Measurements from ENCODE around the gene CFAP99. TPM values are rescaled to one million over a fixed set of nuclear protein-coding genes. Genes with fewer than 3 reads are reported as not detected.

CFAP99 gene
- total and polyA plus RNA-seq, 2 of the 8 experiments (the other 6 are each of a cell fraction or from before 2014, with no cell fraction given): not detected

- ChIA-PET CTCF (ENCODE audit: partially characterized antibody) (interaction anchor here (0.6 to 1.0 kb wide), 2 partner anchors 33 to 526 kb away, joined by 3 read pairs; no protein-coding TSS in a partner anchor), POLR2A (ENCODE audit: partially characterized antibody) (interaction anchor here (1.0 kb wide), 1 partner anchor 25 kb away, joined by 3 read pairs; no protein-coding TSS in a partner anchor)
- peaks cover 0 to 20% of the 10 kb centered on the region in 2 experiments; a peak in 2 of 4 replicates for H3K79me2 ChIP-seq (ENCODE audit: control insufficient read depth in 1 of 2, insufficient read depth in 2 of 2, low read length in 2 of 2)
- no peaks in the 10 kb centered on the region for H3K9me3 ChIP-seq (ENCODE audit: insufficient read depth in 2 of 2, low read depth in 1 of 2, low read length in 1 of 2)
- no peak overlapping the region for H2AK5ac ChIP-seq (ENCODE audit: low read depth, low read length)
- H3K4ac ChIP-seq (replicated peaks; ENCODE audit: insufficient read length, low read depth, low read length): no peak overlapping the region
- H3K4me1 ChIP-seq (replicated peaks in 1 of 4; ENCODE audit: control insufficient read depth in 3 of 4, insufficient read depth in 4 of 4, low read length in 3 of 4): no peaks in the 10 kb centered on the region
- no peak overlapping the region for H2BK120ac ChIP-seq (replicated peaks; ENCODE audit: low read depth, low read length)
- H3K36me3 ChIP-seq (ENCODE audit: control insufficient read depth in 2 of 4, insufficient read depth in 4 of 4, low read length in 3 of 4): peaks cover 26 to 81% (median 54%) of the 10 kb centered on the region in 4 experiments
- no peak overlapping the region for H3K14ac ChIP-seq (ENCODE audit: insufficient read length)
- no peak overlapping the region for H2BK20ac ChIP-seq (ENCODE audit: low read length)
- no peak overlapping the region for H3K18ac ChIP-seq (ENCODE audit: extremely low read depth, low read length)
- H3K23ac ChIP-seq (ENCODE audit: insufficient read length): no peak overlapping the region
- no peaks in the 10 kb centered on the region for H3K23me2 ChIP-seq (ENCODE audit: low read depth, low read length)
- 94% methylated on average over 13 of the region's 13 CpGs; no CpG with 5 or more reads in 1 of the 2 experiments for WGBS, 2 experiments (ENCODE audit: extremely low coverage in 1 of 2, insufficient coverage in 1 of 2, insufficient read length in 1 of 2, insufficient replicate concordance in 2 of 2, low coverage in 1 of 2, low lambda C conversion rate in 2 of 2, missing lambda C conversion rate in 1 of 2)
- DNase-seq (ENCODE audit: low read depth in 1 of 2, low spot score in 2 of 2): no peak
- peak overlapping the region; percentile 52; the same call in 1 of the 2 replicates for H4K8ac ChIP-seq (ENCODE audit: extremely low read depth, insufficient read depth, low read length)
- H2AFZ ChIP-seq (ENCODE audit: low read length): no peak overlapping the region
- no peak overlapping the region for H3K27ac ChIP-seq (ENCODE audit: low read depth, low read length)
- no peak overlapping the region for H2BK12ac ChIP-seq (ENCODE audit: low read depth, low read length)
- H3K79me1 ChIP-seq (ENCODE audit: low read depth, low read length): peaks cover 17% of the 10 kb centered on the region
- H4K20me1 ChIP-seq (replicated peaks in 1 of 2; ENCODE audit: control insufficient read depth in 1 of 2, insufficient read depth in 2 of 2, low read length in 2 of 2): peaks cover 11 to 15% of the 10 kb centered on the region in 2 experiments
- no peak overlapping the region for H4K91ac ChIP-seq (replicated peaks; ENCODE audit: insufficient read length, low read length)
- H3K56ac ChIP-seq (replicated peaks; ENCODE audit: insufficient read length, low read depth, low read length): no peak overlapping the region
- H3K4me2 ChIP-seq (ENCODE audit: insufficient read depth in 1 of 2, low read depth in 2 of 2, low read length in 2 of 2): no peak overlapping the region
- FAIRE-seq: no peak
- no peak overlapping the region for H3K4me3 ChIP-seq (ENCODE audit: extremely low read depth in 1 of 4, insufficient read depth in 2 of 4, low read depth in 3 of 4, low read length in 4 of 4)
- H3K27me3 ChIP-seq (replicated peaks in 1 of 4; ENCODE audit: control insufficient read depth in 3 of 4, extremely low read depth in 1 of 4, insufficient read depth in 3 of 4, low read length in 3 of 4): no peaks in the 10 kb centered on the region
- no peak overlapping the region for H3K9ac ChIP-seq (replicated peaks in 1 of 4; ENCODE audit: extremely low read depth in 1 of 4, low read depth in 3 of 4, low read length in 3 of 4)
- no peak overlapping the region for H4K5ac ChIP-seq (ENCODE audit: insufficient read length, low read depth, low read length)
- no peak overlapping the region for H2BK15ac ChIP-seq (ENCODE audit: low read length)
- H2BK5ac ChIP-seq (ENCODE audit: low read depth, low read length): no peak overlapping the region
- TF ChIP-seq CTBP2 (IDR thresholded peaks at IDR 0.05; ENCODE audit: borderline replicate concordance, insufficient read depth, insufficient read length, low read length) (no peak), KDM5A (IDR thresholded peaks at IDR 0.05; ENCODE audit: low read length) (no peak), YY1 (IDR thresholded peaks at IDR 0.05; ENCODE audit: low read depth, low read length) (no peak), GABPA (IDR thresholded peaks at IDR 0.05; ENCODE audit: borderline replicate concordance, insufficient read depth, low read length) (no peak), CHD1 (IDR thresholded peaks at IDR 0.05; ENCODE audit: low read depth, low read length) (no peak), SP1 (IDR thresholded peaks at IDR 0.05; ENCODE audit: low read depth, low read length) (no peak), SUZ12 (IDR thresholded peaks at IDR 0.05; ENCODE audit: low read length) (no peak), MAFK (IDR thresholded peaks at IDR 0.05; ENCODE audit: low read depth, low read length) (no peak), CREB1 (IDR thresholded peaks at IDR 0.05) (no peak), ASH2L (IDR thresholded peaks at IDR 0.05; ENCODE audit: low read length) (no peak), SIN3A (conservative IDR thresholded peaks at IDR 0.05 in 1 of 2, IDR thresholded peaks at IDR 0.05 in 1 of 2; ENCODE audit: low read depth in 1 of 2, low read length in 2 of 2) (no peak)
These were observed 91.8 kb downstream of the CFAP99 start for GRCh38 chr4:2510351-2511259.

All from H1 (cell line).